GM12878 (cell line): ENCODE measurements around the gene ZNF425. TPM values are rescaled to one million over a fixed set of nuclear protein-coding genes. Genes with fewer than 3 reads are reported as not detected.

Experiments used
- polyA plus RNA-seq, 11 experiments: library from polyadenylated mRNA; depleted of rRNA in 4 of 11; unstranded in 6 of 11; stranded (reverse) in 5 of 11; fragments of >200 nt; fragmentation: Nextera tagmentation in 4 of 11; fragmentation: Illumina TruSeq in 1 of 11; extraction: Ambion mirVana in 4 of 11; extraction: Trizol in 1 of 11; gene quantifications; 1 replicate in 1 of 11; 2 replicates in 10 of 11; pipeline versions ENCODE4 v1.2.1 to v1.2.3, GENCODE V29; 2011 to 2016; ENCODE audit warnings: inconsistent platforms in 2 of 11, missing spikeins in 2 of 11, low read depth in 1 of 11
- small RNA-seq: library from RNA; depleted of rRNA; stranded (forward); fragments of <200 nt; gene quantifications from one replicate; pipeline ENCODE3, GENCODE V24; 2014
- total RNA-seq, 4 experiments: library from RNA; depleted of rRNA in 3 of 4; stranded (reverse); fragments of >200 nt in 3 of 4; fragmentation: Illumina TruSeq in 1 of 4; extraction: Trizol in 1 of 4; gene quantifications; 2 replicates each; pipeline versions ENCODE4 v1.2.1 to v1.2.3, GENCODE V29; 2013 to 2021

The ZNF425 gene
- total and polyA plus RNA-seq, 10 of the 15 experiments (the other 5 are each of a cell fraction or from before 2014, with no cell fraction given) = 0.19 to 1.8 (median 0.91) TPM

Small RNAs within 50 kb of the gene (small RNA-seq; reads per million reads assigned to genes)
- gene COX6B1P1 = not detected
- 0.39 reads per million, percentile 3 among the genes with 10 or more reads in this experiment for gene RN7SL521P

Other genes with a start within 250 kb of the ZNF425 start
- gene EZH2, start 242.0 kb downstream of the ZNF425 start, total RNA-seq (2014; rRNA removed) = 25.5 and 28.8 TPM in 2 replicates
- 29.5 and 31.6 TPM in 2 replicates for gene EZH2, start 242.0 kb downstream of the ZNF425 start, total RNA-seq (2014; rRNA removed; fragmentation: Illumina TruSeq; extraction: Trizol)
- 34.4 and 37.9 TPM in 2 replicates for gene EZH2, start 242.0 kb downstream of the ZNF425 start, total RNA-seq (2021)
- gene EZH2, start 242.0 kb downstream of the ZNF425 start, polyA plus RNA-seq (2011; rRNA removed) = 69.6 and 85.0 TPM in 2 replicates
- 51.0 and 60.9 TPM in 2 replicates for gene EZH2, start 242.0 kb downstream of the ZNF425 start, polyA plus RNA-seq (2014; fragmentation: Illumina TruSeq; extraction: Trizol)
- gene EZH2, start 242.0 kb downstream of the ZNF425 start, polyA plus RNA-seq (2014; fragmentation: Nextera tagmentation; extraction: Ambion mirVana) = 10 to 100 TPM; 19.4 to 20.2 TPM
- gene EZH2, start 242.0 kb downstream of the ZNF425 start, polyA plus RNA-seq (2014; rRNA removed) = 39.1 and 43.7 TPM in 2 replicates
- gene EZH2, start 242.0 kb downstream of the ZNF425 start, polyA plus RNA-seq (2016; fragmentation: Nextera tagmentation; extraction: Ambion mirVana) = 10 to 100 TPM; 48.3 to 49.4 TPM
- gene PDIA4, start 97.8 kb downstream of the ZNF425 start, total RNA-seq (2014; rRNA removed) = 118 and 123 TPM in 2 replicates
- gene PDIA4, start 97.8 kb downstream of the ZNF425 start, total RNA-seq (2014; rRNA removed; fragmentation: Illumina TruSeq; extraction: Trizol) = 75.7 and 86.8 TPM in 2 replicates
- 119 and 134 TPM in 2 replicates for gene PDIA4, start 97.8 kb downstream of the ZNF425 start, total RNA-seq (2021)
- gene PDIA4, start 97.8 kb downstream of the ZNF425 start, polyA plus RNA-seq (2011; rRNA removed) = 77.6 and 81.6 TPM in 2 replicates
- gene PDIA4, start 97.8 kb downstream of the ZNF425 start, polyA plus RNA-seq (2014; fragmentation: Illumina TruSeq; extraction: Trizol) = 79.4 and 104 TPM in 2 replicates
- gene PDIA4, start 97.8 kb downstream of the ZNF425 start, polyA plus RNA-seq (2014; fragmentation: Nextera tagmentation; extraction: Ambion mirVana) = 10 to 100 TPM in 1 of 2 experiments, 1 to 10 TPM in 1; 7.1 to 13.4 TPM
- 108 and 115 TPM in 2 replicates for gene PDIA4, start 97.8 kb downstream of the ZNF425 start, polyA plus RNA-seq (2014; rRNA removed)
- gene PDIA4, start 97.8 kb downstream of the ZNF425 start, polyA plus RNA-seq (2016; fragmentation: Nextera tagmentation; extraction: Ambion mirVana) = 100 to 1,000 TPM; 284 to 306 TPM
- gene ZNF786, start 35.6 kb downstream of the ZNF425 start, total RNA-seq (2014; rRNA removed) = 4.8 and 6.3 TPM in 2 replicates
- 3.7 and 4.1 TPM in 2 replicates for gene ZNF786, start 35.6 kb downstream of the ZNF425 start, total RNA-seq (2014; rRNA removed; fragmentation: Illumina TruSeq; extraction: Trizol)
- gene ZNF786, start 35.6 kb downstream of the ZNF425 start, total RNA-seq (2021) = 5.8 and 6.4 TPM in 2 replicates
- 1.6 and 1.8 TPM in 2 replicates for gene ZNF786, start 35.6 kb downstream of the ZNF425 start, polyA plus RNA-seq (2011; rRNA removed)
- gene ZNF786, start 35.6 kb downstream of the ZNF425 start, polyA plus RNA-seq (2014; fragmentation: Illumina TruSeq; extraction: Trizol) = 2.0 and 2.9 TPM in 2 replicates
- gene ZNF786, start 35.6 kb downstream of the ZNF425 start, polyA plus RNA-seq (2014; fragmentation: Nextera tagmentation; extraction: Ambion mirVana) = under 1 TPM; 0.47 to 0.86 TPM
- 3.7 and 4.4 TPM in 2 replicates for gene ZNF786, start 35.6 kb downstream of the ZNF425 start, polyA plus RNA-seq (2014; rRNA removed)
- 1 to 10 TPM; 4.9 to 7.0 TPM for gene ZNF786, start 35.6 kb downstream of the ZNF425 start, polyA plus RNA-seq (2016; fragmentation: Nextera tagmentation; extraction: Ambion mirVana)
- 9.8 and 13.6 TPM in 2 replicates for gene ZNF398, start 21.1 kb upstream of the ZNF425 start, total RNA-seq (2014; rRNA removed)
- gene ZNF398, start 21.1 kb upstream of the ZNF425 start, total RNA-seq (2014; rRNA removed; fragmentation: Illumina TruSeq; extraction: Trizol) = 9.3 and 9.5 TPM in 2 replicates
- gene ZNF398, start 21.1 kb upstream of the ZNF425 start, total RNA-seq (2021) = 12.9 and 15.3 TPM in 2 replicates
- gene ZNF398, start 21.1 kb upstream of the ZNF425 start, polyA plus RNA-seq (2011; rRNA removed) = 4.1 and 8.1 TPM in 2 replicates
- 8.3 and 10.4 TPM in 2 replicates for gene ZNF398, start 21.1 kb upstream of the ZNF425 start, polyA plus RNA-seq (2014; fragmentation: Illumina TruSeq; extraction: Trizol)
- 1 to 10 TPM; 2.3 to 2.5 TPM for gene ZNF398, start 21.1 kb upstream of the ZNF425 start, polyA plus RNA-seq (2014; fragmentation: Nextera tagmentation; extraction: Ambion mirVana)
- gene ZNF398, start 21.1 kb upstream of the ZNF425 start, polyA plus RNA-seq (2014; rRNA removed) = 7.8 and 9.3 TPM in 2 replicates
- gene ZNF398, start 21.1 kb upstream of the ZNF425 start, polyA plus RNA-seq (2016; fragmentation: Nextera tagmentation; extraction: Ambion mirVana) = 10 to 100 TPM; 10.6 to 10.9 TPM
- 14.2 and 15.2 TPM in 2 replicates for gene ZNF282, start 69.2 kb upstream of the ZNF425 start, total RNA-seq (2014; rRNA removed)
- 8.3 and 8.4 TPM in 2 replicates for gene ZNF282, start 69.2 kb upstream of the ZNF425 start, total RNA-seq (2014; rRNA removed; fragmentation: Illumina TruSeq; extraction: Trizol)
- gene ZNF282, start 69.2 kb upstream of the ZNF425 start, total RNA-seq (2021) = 28.4 and 30.9 TPM in 2 replicates
- 6.5 and 14.3 TPM in 2 replicates for gene ZNF282, start 69.2 kb upstream of the ZNF425 start, polyA plus RNA-seq (2011; rRNA removed)
- gene ZNF282, start 69.2 kb upstream of the ZNF425 start, polyA plus RNA-seq (2014; fragmentation: Illumina TruSeq; extraction: Trizol) = 2.7 and 7.8 TPM in 2 replicates
- gene ZNF282, start 69.2 kb upstream of the ZNF425 start, polyA plus RNA-seq (2014; fragmentation: Nextera tagmentation; extraction: Ambion mirVana) = under 1 TPM; 0.35 to 0.84 TPM
- 18.2 and 28.3 TPM in 2 replicates for gene ZNF282, start 69.2 kb upstream of the ZNF425 start, polyA plus RNA-seq (2014; rRNA removed)
- gene ZNF282, start 69.2 kb upstream of the ZNF425 start, polyA plus RNA-seq (2016; fragmentation: Nextera tagmentation; extraction: Ambion mirVana) = 1 to 10 TPM; 2.2 to 2.5 TPM
- gene ZNF212, start 113.3 kb upstream of the ZNF425 start, total RNA-seq (2014; rRNA removed) = 4.6 and 5.6 TPM in 2 replicates
- gene ZNF212, start 113.3 kb upstream of the ZNF425 start, total RNA-seq (2014; rRNA removed; fragmentation: Illumina TruSeq; extraction: Trizol) = 4.4 TPM in 2 replicates
- gene ZNF212, start 113.3 kb upstream of the ZNF425 start, total RNA-seq (2021) = 9.4 and 11.6 TPM in 2 replicates
- 3.1 and 3.7 TPM in 2 replicates for gene ZNF212, start 113.3 kb upstream of the ZNF425 start, polyA plus RNA-seq (2011; rRNA removed)
- gene ZNF212, start 113.3 kb upstream of the ZNF425 start, polyA plus RNA-seq (2014; fragmentation: Illumina TruSeq; extraction: Trizol) = 3.3 and 5.7 TPM in 2 replicates
- gene ZNF212, start 113.3 kb upstream of the ZNF425 start, polyA plus RNA-seq (2014; fragmentation: Nextera tagmentation; extraction: Ambion mirVana) = 1 to 10 TPM; 1.2 to 2.1 TPM
- 5.1 and 6.1 TPM in 2 replicates for gene ZNF212, start 113.3 kb upstream of the ZNF425 start, polyA plus RNA-seq (2014; rRNA removed)
- gene ZNF212, start 113.3 kb upstream of the ZNF425 start, polyA plus RNA-seq (2016; fragmentation: Nextera tagmentation; extraction: Ambion mirVana) = 1 to 10 TPM; 8.7 to 9.6 TPM
- gene ZNF783, start 135.9 kb upstream of the ZNF425 start, total RNA-seq (2014; rRNA removed) = 9.9 and 10.5 TPM in 2 replicates
- gene ZNF783, start 135.9 kb upstream of the ZNF425 start, total RNA-seq (2014; rRNA removed; fragmentation: Illumina TruSeq; extraction: Trizol) = 5.6 and 6.1 TPM in 2 replicates
- gene ZNF783, start 135.9 kb upstream of the ZNF425 start, total RNA-seq (2021) = 12.9 and 14.4 TPM in 2 replicates
- 6.2 and 8.0 TPM in 2 replicates for gene ZNF783, start 135.9 kb upstream of the ZNF425 start, polyA plus RNA-seq (2011; rRNA removed)
- gene ZNF783, start 135.9 kb upstream of the ZNF425 start, polyA plus RNA-seq (2014; fragmentation: Illumina TruSeq; extraction: Trizol) = 6.5 and 7.0 TPM in 2 replicates
- 1 to 10 TPM; 2.0 to 2.8 TPM for gene ZNF783, start 135.9 kb upstream of the ZNF425 start, polyA plus RNA-seq (2014; fragmentation: Nextera tagmentation; extraction: Ambion mirVana)
- 11.1 and 11.8 TPM in 2 replicates for gene ZNF783, start 135.9 kb upstream of the ZNF425 start, polyA plus RNA-seq (2014; rRNA removed)
- 1 to 10 TPM; 5.7 TPM for gene ZNF783, start 135.9 kb upstream of the ZNF425 start, polyA plus RNA-seq (2016; fragmentation: Nextera tagmentation; extraction: Ambion mirVana)